BJ (cell line): ENCODE results near the gene GPD2. TPM values are rescaled to one million over a fixed set of nuclear protein-coding genes. Genes with fewer than 3 reads are reported as not detected.

Source experiments
- CTCF ChIA-PET: fragments of 350-600 bp; formaldehyde crosslinking; extraction: SDS; loops from one replicate; lab custom pipeline; 2021; ENCODE audit warnings: antibody characterized with exemption, inconsistent platforms; lab: Yijun Ruan, JAX
- POLR2A ChIA-PET: fragments of 300-600 bp; sonication (Branson Sonifier 250); formaldehyde crosslinking; extraction: SDS; loops from one replicate; lab custom pipeline; 2021; ENCODE audit warnings: antibody characterized with exemption; lab: Charles Lee
- DNase-seq: peaks from one replicate; pipeline ENCODE4 v3.0.0-alpha.2; 2011; ENCODE audit warnings: low read depth
- H3K27me3 ChIP-seq: 2 replicates; pipeline ENCODE4 v1.6.0; 2011; ENCODE audit warnings: low read length; ENCODE audit not compliant: control insufficient read depth, insufficient read depth
- H3K36me3 ChIP-seq: 2 replicates; pipeline ENCODE4 v1.5.1; 2011; ENCODE audit warnings: low read length; ENCODE audit not compliant: control insufficient read depth, insufficient read depth
- H3K4me3 ChIP-seq: 2 replicates; pipeline ENCODE4 v1.5.1; 2011; ENCODE audit warnings: low read depth, mild to moderate bottlenecking, control low read depth, low read length
- CTCF ChIP-seq: IDR thresholded peaks from 2 replicates; pipeline ENCODE4 v1.5.1; 2011; ENCODE audit warnings: low read depth, mild to moderate bottlenecking, control low read depth, inconsistent platforms, low read length, moderate library complexity; ENCODE audit not compliant: insufficient read depth
- polyA plus RNA-seq: library from polyadenylated mRNA; depleted of rRNA; stranded (reverse); fragments of >200 nt; gene quantifications from 2 replicates; pipeline ENCODE4 v1.2.3, GENCODE V29; 2011

GPD2 gene
- polyA plus RNA-seq, 1 experiment, result 13.5 TPM

- CTCF ChIA-PET, result no interaction called here
- POLR2A ChIA-PET, result no interaction called here
- H3K36me3 ChIP-seq, result no peaks in the 10 kb centered on the region
- H3K27me3 ChIP-seq, result no peaks in the 10 kb centered on the region
- no peak for DNase-seq
- no peak for TF ChIP-seq CTCF
- no peak overlapping the region for H3K4me3 ChIP-seq
These were observed 30.6 kb upstream of the GPD2 start for GRCh38 chr2:156405586-156405985.

GRCh38 chr2:156411835-156412234, 24.3 kb upstream of the GPD2 start:
- Histone ChIP-seq H3K4me3 (no peak overlapping the region), H3K36me3 (no peaks in the 10 kb centered on the region), H3K27me3 (no peaks in the 10 kb centered on the region)
- no peak for TF ChIP-seq CTCF
- no peak for DNase-seq
- ChIA-PET POLR2A (interaction anchor here (0.6 kb wide), 2 partner anchors 11 to 441 kb away, joined by 3 to 4 read pairs; no protein-coding TSS in a partner anchor), CTCF (no interaction called here)

GRCh38 chr2:156421851-156422250, 14.3 kb upstream of the GPD2 start:
- ChIA-PET POLR2A (no interaction called here), CTCF (interaction anchor here (0.7 kb wide), 1 partner anchor 32 kb away, joined by 4 read pairs; no protein-coding TSS in a partner anchor)
- TF ChIP-seq CTCF, result no peak
- Histone ChIP-seq H3K4me3 (no peak overlapping the region), H3K27me3 (peaks cover 3% of the 10 kb centered on the region; the same call in 1 of the 2 replicates), H3K36me3 (no peaks in the 10 kb centered on the region)
- DNase-seq, result no peak

GRCh38 chr2:156423674-156424282, 12.4 kb upstream of the GPD2 start:
- DNase-seq, result no peak
- H3K36me3 ChIP-seq, result no peaks in the 10 kb centered on the region
- H3K27me3 ChIP-seq, result peaks cover 3% of the 10 kb centered on the region; the same call in 1 of the 2 replicates
- ChIA-PET POLR2A (no interaction called here), CTCF (no interaction called here)
- no peak overlapping the region for H3K4me3 ChIP-seq
- no peak for TF ChIP-seq CTCF

GRCh38 chr2:156427074-156427473, 9.1 kb upstream of the GPD2 start:
- POLR2A ChIA-PET, result no interaction called here
- no peak for DNase-seq
- TF ChIP-seq CTCF, result no peak

More at GRCh38 chr2:156427074-156427473, 9.1 kb upstream of the GPD2 start:
- CTCF ChIA-PET, result no interaction called here
- Histone ChIP-seq H3K36me3 (no peaks in the 10 kb centered on the region), H3K4me3 (no peak overlapping the region), H3K27me3 (peaks cover 3% of the 10 kb centered on the region; the same call in 1 of the 2 replicates)
